ENCODE results near the gene HIVEP1. TPM values are rescaled to one million over a fixed set of nuclear protein-coding genes. Genes with fewer than 3 reads are reported as not detected.

The HIVEP1 gene
- total RNA-seq, 4 donors from 2014 or later: 21.6 to 59.4 (median 34.5) TPM

- TF ChIP-seq, protein P1, sequence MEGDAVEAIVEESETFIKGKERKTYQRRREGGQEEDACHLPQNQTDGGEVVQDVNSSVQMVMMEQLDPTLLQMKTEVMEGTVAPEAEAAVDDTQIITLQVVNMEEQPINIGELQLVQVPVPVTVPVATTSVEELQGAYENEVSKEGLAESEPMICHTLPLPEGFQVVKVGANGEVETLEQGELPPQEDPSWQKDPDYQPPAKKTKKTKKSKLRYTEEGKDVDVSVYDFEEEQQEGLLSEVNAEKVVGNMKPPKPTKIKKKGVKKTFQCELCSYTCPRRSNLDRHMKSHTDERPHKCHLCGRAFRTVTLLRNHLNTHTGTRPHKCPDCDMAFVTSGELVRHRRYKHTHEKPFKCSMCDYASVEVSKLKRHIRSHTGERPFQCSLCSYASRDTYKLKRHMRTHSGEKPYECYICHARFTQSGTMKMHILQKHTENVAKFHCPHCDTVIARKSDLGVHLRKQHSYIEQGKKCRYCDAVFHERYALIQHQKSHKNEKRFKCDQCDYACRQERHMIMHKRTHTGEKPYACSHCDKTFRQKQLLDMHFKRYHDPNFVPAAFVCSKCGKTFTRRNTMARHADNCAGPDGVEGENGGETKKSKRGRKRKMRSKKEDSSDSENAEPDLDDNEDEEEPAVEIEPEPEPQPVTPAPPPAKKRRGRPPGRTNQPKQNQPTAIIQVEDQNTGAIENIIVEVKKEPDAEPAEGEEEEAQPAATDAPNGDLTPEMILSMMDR (IDR thresholded peaks at IDR 0.05): no peak
Observed at GRCh38 chr6:12134991-12135390, 122.9 kb downstream of the HIVEP1 start.

GRCh38 chr6:12136905-12137304 lies 124.8 kb downstream of the HIVEP1 start:
- DNase-seq (ENCODE audit: low spot score) (no peak), ATAC-seq (ENCODE audit: low FRiP score) (no peak)
- TF ChIP-seq, protein P1 (IDR thresholded peaks at IDR 0.05): no peak

More at GRCh38 chr6:12134991-12135390, 122.9 kb downstream of the HIVEP1 start:
- ATAC-seq (ENCODE audit: low FRiP score) (no peak), DNase-seq (ENCODE audit: low spot score) (no peak)

- ATAC-seq (ENCODE audit: low FRiP score) (no peak), DNase-seq (ENCODE audit: low spot score) (no peak)
- TF ChIP-seq, protein P1 (IDR thresholded peaks at IDR 0.05): no peak
Observed at GRCh38 chr6:12137480-12137879, 125.4 kb downstream of the HIVEP1 start.

DNA sequence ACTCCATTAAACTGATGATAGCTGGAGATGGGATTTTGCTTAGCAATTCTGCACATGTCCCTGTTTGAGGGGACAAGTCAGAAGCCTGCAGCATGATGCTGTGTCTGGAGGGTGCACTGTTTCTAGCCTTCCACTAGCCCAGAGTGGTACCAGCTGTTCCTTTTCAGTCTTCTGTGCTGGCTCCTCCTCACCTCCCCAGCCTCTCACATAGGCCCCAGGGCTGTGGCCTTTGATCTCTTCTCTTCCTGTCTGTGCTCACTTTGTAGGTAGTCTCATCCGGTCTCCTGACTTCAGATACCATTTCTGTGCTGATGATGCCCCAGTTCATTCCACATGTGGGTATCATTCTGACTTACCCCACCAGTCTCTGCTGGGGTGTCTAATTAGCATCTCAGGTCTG lies 126.3 kb downstream of the HIVEP1 start:
- ATAC-seq (ENCODE audit: low FRiP score): no peak
- TF ChIP-seq, protein P1 (IDR thresholded peaks at IDR 0.05): no peak
- DNase-seq (ENCODE audit: low spot score): no peak

GRCh38 chr6:12138936-12139335 lies 126.8 kb downstream of the HIVEP1 start:
- no peak for ATAC-seq (ENCODE audit: low FRiP score)
- TF ChIP-seq, protein P1 (IDR thresholded peaks at IDR 0.05): no peak
- no peak for DNase-seq (ENCODE audit: low spot score)

GRCh38 chr6:12147557-12148316 lies 135.6 kb downstream of the HIVEP1 start:
- no peak for DNase-seq (ENCODE audit: low spot score)
- peak; percentile 14 for ATAC-seq (ENCODE audit: low FRiP score)
- TF ChIP-seq, protein P1 (IDR thresholded peaks at IDR 0.05): no peak

GRCh38 chr6:12148317-12148801 lies 136.2 kb downstream of the HIVEP1 start:
- TF ChIP-seq, protein P1 (IDR thresholded peaks at IDR 0.05): no peak
- ATAC-seq (ENCODE audit: low FRiP score) (no peak), DNase-seq (ENCODE audit: low spot score) (no peak)
